Upper lobe of left lung (tissue), 4 donors: ENCODE results near the gene DGKZ.

Source experiments
- EP300 ChIP-seq, 4 donors: sonication (generic); formaldehyde crosslinking; IDR thresholded peaks; one replicate each; pipeline ENCODE4 v1.5.1; 2017; ENCODE audit warnings: antibody characterized with exemption in 4 of 4, control low read depth in 2 of 4
- POLR2A ChIP-seq, 4 donors: fragments of 450-650 bp; IDR thresholded peaks; one replicate each; pipeline ENCODE4 v1.5.1; 2016 to 2017; ENCODE audit warnings: antibody characterized with exemption in 4 of 4, mild to moderate bottlenecking in 2 of 4
- POLR2AphosphoS5 ChIP-seq, 2 donors: sonication (generic); formaldehyde crosslinking; IDR thresholded peaks; one replicate each; pipeline ENCODE4 v1.5.1; 2017; ENCODE audit warnings: antibody characterized with exemption in 2 of 2
- TF ChIP-seq, protein P1 (sequence below), 6 experiments: fragments of 450-650 bp in 4 of 6; fragments of 200-600 bp in 2 of 6; sonication (generic) in 2 of 6; IDR thresholded peaks; one replicate each; pipeline ENCODE4 v1.5.1; 2016 to 2019; ENCODE audit warnings: antibody characterized with exemption in 6 of 6

DNA sequence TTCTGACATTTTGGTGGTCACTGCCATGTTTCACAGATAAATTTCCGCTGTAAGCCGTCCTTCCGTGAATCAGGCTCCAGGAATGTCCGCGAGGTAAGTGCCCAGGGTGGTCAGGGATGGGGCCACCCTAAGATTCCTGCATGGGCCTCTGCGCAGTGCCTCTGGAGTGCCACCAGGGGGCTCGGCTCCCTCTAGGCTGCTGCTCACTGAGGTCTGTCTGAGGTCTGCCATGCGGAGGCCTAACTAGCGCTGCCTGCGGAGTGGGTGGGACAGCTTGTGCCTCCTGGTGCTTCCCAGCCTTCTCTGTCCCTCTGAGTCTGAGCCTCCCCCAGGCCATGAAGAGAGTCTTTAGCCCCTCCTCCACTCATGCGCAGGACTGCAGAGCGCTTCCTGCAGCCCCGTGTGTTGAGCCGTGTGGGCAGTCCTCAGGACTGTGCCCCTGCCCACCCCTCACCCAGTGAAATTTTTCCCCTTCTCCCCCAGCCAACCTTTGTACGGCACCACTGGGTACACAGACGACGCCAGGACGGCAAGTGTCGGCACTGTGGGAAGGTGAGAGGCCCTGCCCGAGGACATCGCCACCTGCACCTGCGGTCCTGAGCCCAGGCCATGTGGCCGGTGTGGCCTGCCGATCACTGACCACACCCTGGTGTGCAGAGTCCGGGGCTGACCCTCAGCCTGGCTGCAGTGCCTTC is 22.3 kb downstream of the DGKZ start:
- TF ChIP-seq POLR2A (IDR thresholded peaks at IDR 0.05) (no peak), POLR2AphosphoS5 (IDR thresholded peaks at IDR 0.05) (no peak), EP300 (IDR thresholded peaks at IDR 0.05) (no peak)
- TF ChIP-seq, protein P1, sequence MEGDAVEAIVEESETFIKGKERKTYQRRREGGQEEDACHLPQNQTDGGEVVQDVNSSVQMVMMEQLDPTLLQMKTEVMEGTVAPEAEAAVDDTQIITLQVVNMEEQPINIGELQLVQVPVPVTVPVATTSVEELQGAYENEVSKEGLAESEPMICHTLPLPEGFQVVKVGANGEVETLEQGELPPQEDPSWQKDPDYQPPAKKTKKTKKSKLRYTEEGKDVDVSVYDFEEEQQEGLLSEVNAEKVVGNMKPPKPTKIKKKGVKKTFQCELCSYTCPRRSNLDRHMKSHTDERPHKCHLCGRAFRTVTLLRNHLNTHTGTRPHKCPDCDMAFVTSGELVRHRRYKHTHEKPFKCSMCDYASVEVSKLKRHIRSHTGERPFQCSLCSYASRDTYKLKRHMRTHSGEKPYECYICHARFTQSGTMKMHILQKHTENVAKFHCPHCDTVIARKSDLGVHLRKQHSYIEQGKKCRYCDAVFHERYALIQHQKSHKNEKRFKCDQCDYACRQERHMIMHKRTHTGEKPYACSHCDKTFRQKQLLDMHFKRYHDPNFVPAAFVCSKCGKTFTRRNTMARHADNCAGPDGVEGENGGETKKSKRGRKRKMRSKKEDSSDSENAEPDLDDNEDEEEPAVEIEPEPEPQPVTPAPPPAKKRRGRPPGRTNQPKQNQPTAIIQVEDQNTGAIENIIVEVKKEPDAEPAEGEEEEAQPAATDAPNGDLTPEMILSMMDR (IDR thresholded peaks at IDR 0.05): peak; percentile 78 to 85 (median 79)
